ENCODE results near the gene HCFC1. TPM values are rescaled to one million over a fixed set of nuclear protein-coding genes. Genes with fewer than 3 reads are reported as not detected.

The HCFC1 gene
- polyA plus RNA-seq, 5 donors, result 26.7 to 48.5 (median 31.9) TPM

- DNase-seq, result no peak
Observed at GRCh38 chrX:153959649-153960048, 12.0 kb downstream of the HCFC1 start.

- DNase-seq, result no peak
Observed at GRCh38 chrX:153958605-153959004, 13.0 kb downstream of the HCFC1 start.

- no peak for DNase-seq
Observed at GRCh38 chrX:153957224-153957623, 14.4 kb downstream of the HCFC1 start.

- DNase-seq, result no peak
Observed at GRCh38 chrX:153956044-153956907, 15.3 kb downstream of the HCFC1 start.

GRCh38 chrX:153955228-153955732 is 16.3 kb downstream of the HCFC1 start:
- DNase-seq, result no peak

GRCh38 chrX:153954558-153955227 is 16.9 kb downstream of the HCFC1 start:
- no peak for DNase-seq

- no peak for DNase-seq
Observed at GRCh38 chrX:153953892-153954557, 17.6 kb downstream of the HCFC1 start.

GRCh38 chrX:153953342-153953830 is 18.2 kb downstream of the HCFC1 start:
- peak; percentile 55 to 59 for DNase-seq

GRCh38 chrX:153952373-153953026 is 19.1 kb downstream of the HCFC1 start:
- DNase-seq, result no peak

GRCh38 chrX:153951683-153952372 is 19.8 kb downstream of the HCFC1 start:
- no peak for DNase-seq

- no peak for DNase-seq
Observed at GRCh38 chrX:153950127-153950526, 21.5 kb downstream of the HCFC1 start.

GRCh38 chrX:153948847-153949805 is 22.5 kb downstream of the HCFC1 start:
- DNase-seq, result no peak

- DNase-seq, result no peak
Observed at GRCh38 chrX:153948002-153948466, 23.6 kb downstream of the HCFC1 start.

GRCh38 chrX:153947009-153947769 is 24.4 kb downstream of the HCFC1 start:
- DNase-seq, result peak in 1 of 2 donors; percentile 46

GRCh38 chrX:153945956-153946943 is 25.4 kb downstream of the HCFC1 start:
- DNase-seq, result no peak

GRCh38 chrX:153944800-153945150 is 26.8 kb downstream of the HCFC1 start:
- DNase-seq, result no peak

- DNase-seq, result no peak
Observed at GRCh38 chrX:153944140-153944799, 27.3 kb downstream of the HCFC1 start, which contains the start of gene RENBP. TSS of gene RENBP (minus strand) at chrX:153944643. CDS start at chrX:153944610, 33 bp downstream.

Data from right lung (tissue), 5 donors.